GM12878 (cell line): ENCODE measurements around the gene FEZF2. TPM values are rescaled to one million over a fixed set of nuclear protein-coding genes. Genes with fewer than 3 reads are reported as not detected.

ENCODE experiments used
- ATAC-seq: fragments of 200-7000 bp; cut with Tn5 transposase; 3 replicates; pipeline ENCODE4 v1.9.1; 2020; ENCODE audit warnings: mild to moderate bottlenecking, moderate library complexity
- BruUV-seq: library from RNA; stranded (reverse); fragments of 400-500 nt; replicated peaks from 2 replicates; lab custom pipeline; 2021; lab: Mats Ljungman, UMichigan
- CTCF ChIA-PET: fragments of 300-600 bp; sonication (Branson Sonifier 250); formaldehyde crosslinking; extraction: SDS; loops from one replicate; lab custom pipeline; 2021; ENCODE audit warnings: inconsistent platforms; lab: Yijun Ruan, JAX
- POLR2A ChIA-PET: fragments of 350-600 bp; formaldehyde crosslinking; extraction: SDS; loops from one replicate; lab custom pipeline; 2021; ENCODE audit warnings: inconsistent platforms; lab: Charles Lee
- RAD21 ChIA-PET: fragments of 300-600 bp; sonication (Branson Sonifier 250); formaldehyde crosslinking; loops from one replicate; lab custom pipeline; 2023; ENCODE audit warnings: antibody characterized with exemption; ENCODE audit not compliant: unreplicated experiment; lab: Charles Lee
- SMC1A ChIA-PET: fragments of 300-600 bp; sonication (Branson Sonifier 250); formaldehyde crosslinking; loops from one replicate; lab custom pipeline; 2023; ENCODE audit not compliant: unreplicated experiment, uncharacterized antibody; lab: Charles Lee
- DNase-seq: peaks from one replicate; pipeline ENCODE4 v3.0.0-alpha.2; 2011; ENCODE audit warnings: low read depth, low spot score
- FAIRE-seq: peaks from 3 replicates; lab custom pipeline; 2011; peaks lifted over from hg19 to GRCh38; lab: Jason Lieb, UNC
- H2AFZ ChIP-seq: 2 replicates; pipeline ENCODE4 v1.6.0; 2011; ENCODE audit warnings: low read depth, low read length, control low read depth; ENCODE audit not compliant: control insufficient read depth
- H3K27ac ChIP-seq: 2 replicates; pipeline ENCODE4 v1.5.1; 2011; ENCODE audit warnings: control low read depth; ENCODE audit not compliant: control insufficient read depth, insufficient read depth
- H3K27me3 ChIP-seq, 2 experiments: replicated peaks in 1 of 2; 2 replicates each; pipeline versions ENCODE4 v1.6.0 to v1.6.1; 2011; ENCODE audit warnings: low read length in 1 of 2; ENCODE audit not compliant: control insufficient read depth in 2 of 2, insufficient read depth in 2 of 2
- H3K36me3 ChIP-seq, 2 experiments: 2 replicates each; pipeline ENCODE4 v1.5.1; 2011; ENCODE audit warnings: low read length in 1 of 2; ENCODE audit not compliant: control insufficient read depth in 2 of 2, insufficient read depth in 2 of 2
- H3K4me1 ChIP-seq: 2 replicates; pipeline ENCODE4 v1.6.1; 2011; ENCODE audit warnings: mild to moderate bottlenecking, low read length, moderate library complexity, mixed read lengths; ENCODE audit not compliant: control insufficient read depth, insufficient read depth
- H3K4me2 ChIP-seq: 2 replicates; pipeline ENCODE4 v1.6.0; 2011; ENCODE audit warnings: control low read depth; ENCODE audit not compliant: control insufficient read depth, insufficient read depth
- H3K4me3 ChIP-seq: fragments of 200-600 bp; sonication (generic); 2 replicates; pipeline ENCODE4 v1.5.1; 2016
- H3K79me2 ChIP-seq: 2 replicates; pipeline ENCODE4 v1.6.0; 2011; ENCODE audit warnings: low read length; ENCODE audit not compliant: control insufficient read depth, insufficient read depth
- H3K9ac ChIP-seq: 2 replicates; pipeline ENCODE4 v1.8.0; 2011; ENCODE audit warnings: low read length, control low read depth, mixed read lengths; ENCODE audit not compliant: control insufficient read depth, insufficient read depth
- H3K9me3 ChIP-seq: replicated peaks from 3 replicates; pipeline ENCODE4 v1.5.1; 2011; ENCODE audit warnings: mild to moderate bottlenecking, low read length; ENCODE audit not compliant: control insufficient read depth, insufficient read depth
- H4K20me1 ChIP-seq: 2 replicates; pipeline ENCODE4 v1.6.0; 2011; ENCODE audit not compliant: control insufficient read depth, insufficient read depth
- CEBPB ChIP-seq, 2 experiments: fragments of 150-350 bp in 1 of 2; IDR thresholded peaks; 2 replicates each; pipeline ENCODE4 v1.6.1; 2012 to 2014; ENCODE audit warnings: low read depth in 2 of 2, low read length in 2 of 2, borderline replicate concordance in 1 of 2, inconsistent platforms in 1 of 2
- ESRRA ChIP-seq: IDR thresholded peaks from 2 replicates; pipeline ENCODE4 v1.6.1; 2012; ENCODE audit warnings: mild to moderate bottlenecking, low read length, improper control_type of control experiment
- KDM1A ChIP-seq: fragments of 200-600 bp; sonication (generic); IDR thresholded peaks from 2 replicates; pipeline ENCODE4 v1.6.1; 2016; ENCODE audit warnings: borderline replicate concordance
- NFXL1 ChIP-seq: fragments of 450-650 bp; IDR thresholded peaks from 2 replicates; pipeline ENCODE4 v1.6.1; 2017; ENCODE audit warnings: antibody characterized with exemption, mild to moderate bottlenecking, borderline replicate concordance
- NFYB ChIP-seq: IDR thresholded peaks from 2 replicates; pipeline ENCODE4 v1.6.1; 2011; ENCODE audit warnings: low read depth, mild to moderate bottlenecking, low read length, improper control_type of control experiment, moderate library complexity; ENCODE audit not compliant: insufficient read depth
- RAD51 ChIP-seq: fragments of 450-650 bp; IDR thresholded peaks from 2 replicates; pipeline ENCODE4 v1.6.1; 2016; ENCODE audit warnings: moderate library complexity, mild to moderate bottlenecking, inconsistent platforms
- RELA ChIP-seq: fragments of 450-650 bp; IDR thresholded peaks from 2 replicates; pipeline ENCODE4 v1.8.0; 2014; ENCODE audit warnings: borderline replicate concordance; ENCODE audit not compliant: partially characterized antibody
- SPI1 ChIP-seq: IDR thresholded peaks from 2 replicates; pipeline ENCODE4 v1.6.1; 2011; ENCODE audit warnings: low read depth, mild to moderate bottlenecking, low read length, moderate library complexity, borderline replicate concordance; ENCODE audit not compliant: insufficient read depth
- TCF7 ChIP-seq: IDR thresholded peaks from 2 replicates; pipeline ENCODE4 v1.6.1; 2014; ENCODE audit warnings: antibody characterized with exemption, borderline replicate concordance
- WGBS: methylation state at CpG from one replicate; pipeline ENCODE4 v1.1.6; 2016; ENCODE audit warnings: low lambda C conversion rate; ENCODE audit not compliant: insufficient replicate concordance, insufficient coverage; ENCODE audit errors: missing lambda C conversion rate; 5-methylcytosine and 5-hydroxymethylcytosine counted together
- in situ Hi-C: fragments of 300-500 bp; cut with MboI; formaldehyde crosslinking; loops from 9 replicates; pipeline ENCODE4 v1.14.3; 2018; ENCODE audit warnings: mixed read lengths
- intact Hi-C: fragments of 100-400 bp; cut with micrococcal nuclease; formaldehyde crosslinking; loops from one replicate; pipeline ENCODE4 v1.14.2; 2022; ENCODE audit not compliant: unreplicated experiment
- polyA plus RNA-seq, 11 experiments: library from polyadenylated mRNA; depleted of rRNA in 4 of 11; unstranded in 6 of 11; stranded (reverse) in 5 of 11; fragments of >200 nt; fragmentation: Nextera tagmentation in 4 of 11; fragmentation: Illumina TruSeq in 1 of 11; extraction: Ambion mirVana in 4 of 11; extraction: Trizol in 1 of 11; gene quantifications; 1 replicate in 1 of 11; 2 replicates in 10 of 11; pipeline versions ENCODE4 v1.2.1 to v1.2.3, GENCODE V29; 2011 to 2016; ENCODE audit warnings: inconsistent platforms in 2 of 11, missing spikeins in 2 of 11, low read depth in 1 of 11
- total RNA-seq, 4 experiments: library from RNA; depleted of rRNA in 3 of 4; stranded (reverse); fragments of >200 nt in 3 of 4; fragmentation: Illumina TruSeq in 1 of 4; extraction: Trizol in 1 of 4; gene quantifications; 2 replicates each; pipeline versions ENCODE4 v1.2.1 to v1.2.3, GENCODE V29; 2013 to 2021
- TF ChIP-seq, protein P1 (sequence below): fragments of 450-650 bp; IDR thresholded peaks from 2 replicates; pipeline ENCODE4 v1.6.1; 2017; ENCODE audit warnings: antibody characterized with exemption, mild to moderate bottlenecking, moderate library complexity
- TF ChIP-seq, protein P2 (sequence below): fragments of 450-650 bp; formaldehyde crosslinking; IDR thresholded peaks from 2 replicates; pipeline ENCODE4 v1.4.0; 2022; ENCODE audit warnings: mild to moderate bottlenecking, moderate library complexity
- TF ChIP-seq, protein P3 (sequence below): IDR thresholded peaks from 2 replicates; pipeline ENCODE4 v1.6.1; 2012; ENCODE audit warnings: low read depth, low read length, improper control_type of control experiment
- TF ChIP-seq, protein P4 (sequence below): fragments of 450-650 bp; IDR thresholded peaks from 2 replicates; pipeline ENCODE4 v1.6.1; 2017; ENCODE audit warnings: mild to moderate bottlenecking, moderate library complexity

Gene FEZF2
- total and polyA plus RNA-seq, 10 of the 15 experiments (the other 5 are each of a cell fraction or from before 2014, with no cell fraction given), result not detected

DNA sequence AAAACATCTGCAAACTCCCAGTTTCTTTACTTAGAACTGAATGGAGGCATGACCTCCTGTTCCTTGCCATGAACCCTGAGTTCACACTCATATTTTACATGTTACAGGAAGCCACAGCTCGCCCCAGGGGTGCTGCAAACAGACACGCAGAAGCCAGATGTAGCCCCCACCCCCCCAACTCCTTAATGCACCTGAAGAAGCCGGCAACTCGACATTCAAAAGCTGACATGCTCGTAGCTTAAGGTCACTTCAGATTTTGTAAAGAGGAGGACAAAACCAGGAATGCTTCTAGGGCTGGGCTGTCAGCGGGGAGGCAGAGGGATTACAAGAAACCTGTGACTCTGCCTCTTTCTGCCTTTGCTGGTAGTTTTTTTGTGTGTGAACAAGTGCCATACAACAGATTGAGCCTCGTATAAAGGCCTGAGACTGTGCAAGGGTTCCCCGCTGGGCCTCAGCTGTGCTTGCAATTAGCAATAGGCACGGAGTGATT lies 42.0 kb upstream of the FEZF2 start:
- H3K27me3 ChIP-seq, result no peaks in the 10 kb centered on the region
- CTCF ChIA-PET, result no interaction called here
- no peaks in the 10 kb centered on the region for H4K20me1 ChIP-seq
- no peaks in the 10 kb centered on the region for H3K9me3 ChIP-seq
- no peaks in the 10 kb centered on the region for H3K4me1 ChIP-seq
- no peak for FAIRE-seq
- no peaks in the 10 kb centered on the region for H3K36me3 ChIP-seq
- no peak overlapping the region for H3K4me2 ChIP-seq
- no peak overlapping the region for H3K27ac ChIP-seq
- H3K9ac ChIP-seq, result no peak overlapping the region
- no TSS peak for BruUV-seq
- POLR2A ChIA-PET, result interaction anchor here (0.6 kb wide), 1 partner anchor 1162 kb away, joined by 7 read pairs; no protein-coding TSS in a partner anchor
- in situ Hi-C loops (no loop called here), intact Hi-C loops (no loop called here)
- WGBS, result 18% methylated on average over 9 of the region's 9 CpGs
- no peak for ATAC-seq
- no peak overlapping the region for H3K4me3 ChIP-seq
- SMC1A ChIA-PET, result no interaction called here
- H2AFZ ChIP-seq, result no peak overlapping the region
- RAD21 ChIA-PET, result interaction anchor here (0.6 kb wide), 1 partner anchor 1033 kb away, joined by 3 read pairs; no protein-coding TSS in a partner anchor
- DNase-seq, result no peak
- no peaks in the 10 kb centered on the region for H3K79me2 ChIP-seq
- TF ChIP-seq SPI1 (no peak), ESRRA (no peak), RELA (no peak), KDM1A (no peak), CEBPB (IDR thresholded peaks at IDR 0.05; ENCODE audit: borderline replicate concordance in 1 of 2, low read depth in 2 of 2, low read length in 2 of 2) (no peak), TCF7 (no peak), NFYB (no peak), NFXL1 (no peak), RAD51 (no peak)
- TF ChIP-seq, protein P1, sequence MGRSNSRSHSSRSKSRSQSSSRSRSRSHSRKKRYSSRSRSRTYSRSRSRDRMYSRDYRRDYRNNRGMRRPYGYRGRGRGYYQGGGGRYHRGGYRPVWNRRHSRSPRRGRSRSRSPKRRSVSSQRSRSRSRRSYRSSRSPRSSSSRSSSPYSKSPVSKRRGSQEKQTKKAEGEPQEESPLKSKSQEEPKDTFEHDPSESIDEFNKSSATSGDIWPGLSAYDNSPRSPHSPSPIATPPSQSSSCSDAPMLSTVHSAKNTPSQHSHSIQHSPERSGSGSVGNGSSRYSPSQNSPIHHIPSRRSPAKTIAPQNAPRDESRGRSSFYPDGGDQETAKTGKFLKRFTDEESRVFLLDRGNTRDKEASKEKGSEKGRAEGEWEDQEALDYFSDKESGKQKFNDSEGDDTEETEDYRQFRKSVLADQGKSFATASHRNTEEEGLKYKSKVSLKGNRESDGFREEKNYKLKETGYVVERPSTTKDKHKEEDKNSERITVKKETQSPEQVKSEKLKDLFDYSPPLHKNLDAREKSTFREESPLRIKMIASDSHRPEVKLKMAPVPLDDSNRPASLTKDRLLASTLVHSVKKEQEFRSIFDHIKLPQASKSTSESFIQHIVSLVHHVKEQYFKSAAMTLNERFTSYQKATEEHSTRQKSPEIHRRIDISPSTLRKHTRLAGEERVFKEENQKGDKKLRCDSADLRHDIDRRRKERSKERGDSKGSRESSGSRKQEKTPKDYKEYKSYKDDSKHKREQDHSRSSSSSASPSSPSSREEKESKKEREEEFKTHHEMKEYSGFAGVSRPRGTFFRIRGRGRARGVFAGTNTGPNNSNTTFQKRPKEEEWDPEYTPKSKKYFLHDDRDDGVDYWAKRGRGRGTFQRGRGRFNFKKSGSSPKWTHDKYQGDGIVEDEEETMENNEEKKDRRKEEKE, result no peak
- TF ChIP-seq, protein P2, sequence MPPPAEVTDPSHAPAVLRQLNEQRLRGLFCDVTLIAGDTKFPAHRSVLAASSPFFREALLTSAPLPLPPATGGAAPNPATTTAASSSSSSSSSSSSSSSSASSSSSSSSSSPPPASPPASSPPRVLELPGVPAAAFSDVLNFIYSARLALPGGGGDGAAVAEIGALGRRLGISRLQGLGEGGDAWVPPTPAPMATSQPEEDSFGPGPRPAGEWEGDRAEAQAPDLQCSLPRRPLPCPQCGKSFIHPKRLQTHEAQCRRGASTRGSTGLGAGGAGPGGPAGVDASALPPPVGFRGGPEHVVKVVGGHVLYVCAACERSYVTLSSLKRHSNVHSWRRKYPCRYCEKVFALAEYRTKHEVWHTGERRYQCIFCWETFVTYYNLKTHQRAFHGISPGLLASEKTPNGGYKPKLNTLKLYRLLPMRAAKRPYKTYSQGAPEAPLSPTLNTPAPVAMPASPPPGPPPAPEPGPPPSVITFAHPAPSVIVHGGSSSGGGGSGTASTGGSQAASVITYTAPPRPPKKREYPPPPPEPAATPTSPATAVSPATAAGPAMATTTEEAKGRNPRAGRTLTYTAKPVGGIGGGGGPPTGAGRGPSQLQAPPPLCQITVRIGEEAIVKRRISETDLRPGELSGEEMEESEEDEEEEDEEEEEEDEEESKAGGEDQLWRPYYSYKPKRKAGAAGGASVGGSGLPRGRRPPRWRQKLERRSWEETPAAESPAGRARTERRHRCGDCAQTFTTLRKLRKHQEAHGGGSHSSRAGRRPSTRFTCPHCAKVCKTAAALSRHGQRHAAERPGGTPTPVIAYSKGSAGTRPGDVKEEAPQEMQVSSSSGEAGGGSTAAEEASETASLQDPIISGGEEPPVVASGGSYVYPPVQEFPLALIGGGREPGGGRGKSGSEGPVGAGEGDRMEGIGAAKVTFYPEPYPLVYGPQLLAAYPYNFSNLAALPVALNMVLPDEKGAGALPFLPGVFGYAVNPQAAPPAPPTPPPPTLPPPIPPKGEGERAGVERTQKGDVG (CRISPR knock-in tag), result no peak
- TF ChIP-seq, protein P3, sequence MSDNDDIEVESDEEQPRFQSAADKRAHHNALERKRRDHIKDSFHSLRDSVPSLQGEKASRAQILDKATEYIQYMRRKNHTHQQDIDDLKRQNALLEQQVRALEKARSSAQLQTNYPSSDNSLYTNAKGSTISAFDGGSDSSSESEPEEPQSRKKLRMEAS, result no peak
- TF ChIP-seq, protein P4, sequence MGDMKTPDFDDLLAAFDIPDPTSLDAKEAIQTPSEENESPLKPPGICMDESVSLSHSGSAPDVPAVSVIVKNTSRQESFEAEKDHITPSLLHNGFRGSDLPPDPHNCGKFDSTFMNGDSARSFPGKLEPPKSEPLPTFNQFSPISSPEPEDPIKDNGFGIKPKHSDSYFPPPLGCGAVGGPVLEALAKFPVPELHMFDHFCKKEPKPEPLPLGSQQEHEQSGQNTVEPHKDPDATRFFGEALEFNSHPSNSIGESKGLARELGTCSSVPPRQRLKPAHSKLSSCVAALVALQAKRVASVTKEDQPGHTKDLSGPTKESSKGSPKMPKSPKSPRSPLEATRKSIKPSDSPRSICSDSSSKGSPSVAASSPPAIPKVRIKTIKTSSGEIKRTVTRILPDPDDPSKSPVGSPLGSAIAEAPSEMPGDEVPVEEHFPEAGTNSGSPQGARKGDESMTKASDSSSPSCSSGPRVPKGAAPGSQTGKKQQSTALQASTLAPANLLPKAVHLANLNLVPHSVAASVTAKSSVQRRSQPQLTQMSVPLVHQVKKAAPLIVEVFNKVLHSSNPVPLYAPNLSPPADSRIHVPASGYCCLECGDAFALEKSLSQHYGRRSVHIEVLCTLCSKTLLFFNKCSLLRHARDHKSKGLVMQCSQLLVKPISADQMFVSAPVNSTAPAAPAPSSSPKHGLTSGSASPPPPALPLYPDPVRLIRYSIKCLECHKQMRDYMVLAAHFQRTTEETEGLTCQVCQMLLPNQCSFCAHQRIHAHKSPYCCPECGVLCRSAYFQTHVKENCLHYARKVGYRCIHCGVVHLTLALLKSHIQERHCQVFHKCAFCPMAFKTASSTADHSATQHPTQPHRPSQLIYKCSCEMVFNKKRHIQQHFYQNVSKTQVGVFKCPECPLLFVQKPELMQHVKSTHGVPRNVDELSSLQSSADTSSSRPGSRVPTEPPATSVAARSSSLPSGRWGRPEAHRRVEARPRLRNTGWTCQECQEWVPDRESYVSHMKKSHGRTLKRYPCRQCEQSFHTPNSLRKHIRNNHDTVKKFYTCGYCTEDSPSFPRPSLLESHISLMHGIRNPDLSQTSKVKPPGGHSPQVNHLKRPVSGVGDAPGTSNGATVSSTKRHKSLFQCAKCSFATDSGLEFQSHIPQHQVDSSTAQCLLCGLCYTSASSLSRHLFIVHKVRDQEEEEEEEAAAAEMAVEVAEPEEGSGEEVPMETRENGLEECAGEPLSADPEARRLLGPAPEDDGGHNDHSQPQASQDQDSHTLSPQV, result no peak
